ENCODE data around the gene HYAL3.

- TF ChIP-seq ZNF274 (IDR thresholded peaks at IDR 0.05; ENCODE audit: low read depth, low read length) (no peak), YY1 (IDR thresholded peaks at IDR 0.05; ENCODE audit: insufficient read depth, insufficient read length) (no peak)
Observed at GRCh38 chr3:50249457-50249856, 49.7 kb downstream of the HYAL3 start.
